Measurements from ENCODE around the gene CACNA1S.

Gene CACNA1S

DNA sequence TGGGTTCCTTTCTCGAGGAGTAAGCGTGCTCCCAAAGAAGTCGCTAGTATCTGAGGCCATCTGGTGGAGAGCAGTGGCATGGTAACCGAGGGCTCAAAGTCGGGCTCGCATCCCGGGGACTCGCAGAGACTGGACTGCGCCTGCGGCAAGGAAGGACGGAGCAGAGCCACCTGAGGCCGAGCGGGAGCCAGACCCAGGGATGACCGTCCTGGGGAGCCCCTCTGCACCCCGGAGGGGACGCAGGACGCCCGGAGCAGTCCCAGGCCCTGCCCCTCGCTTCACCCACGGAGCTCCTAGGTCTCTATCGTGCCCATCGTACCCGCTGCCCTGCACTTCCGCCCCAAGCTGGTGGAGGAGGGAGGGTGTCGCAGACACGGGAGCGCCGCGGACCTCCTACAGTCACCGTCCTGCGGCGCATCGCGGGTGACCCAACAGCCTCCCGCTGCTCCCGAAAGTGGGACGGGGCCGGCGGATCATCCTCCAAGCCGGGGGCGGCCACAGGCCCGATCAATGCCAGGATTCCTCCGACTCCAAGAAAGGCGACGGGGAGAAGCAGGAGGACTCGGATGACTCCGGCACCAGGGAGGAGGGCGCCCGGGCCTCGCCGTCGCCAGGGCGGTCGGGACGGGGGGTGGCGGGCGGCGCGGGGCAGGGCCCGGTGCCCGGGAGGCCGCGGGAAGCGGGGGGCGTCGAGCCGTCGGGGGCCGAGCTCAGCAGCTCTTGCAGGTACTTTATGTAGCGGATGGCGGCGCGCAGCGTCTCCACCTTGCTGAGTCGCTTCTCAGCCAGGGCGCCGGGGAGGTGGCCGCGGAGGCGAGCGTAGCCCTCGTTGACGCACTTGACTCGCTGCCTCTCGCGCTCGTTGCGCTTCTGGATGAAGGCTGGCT, 2.3 kb upstream of the CACNA1S start:
- DNase-seq: peak; percentile 82

GRCh38 chr1:201113451-201114244, 1.4 kb upstream of the CACNA1S start:
- DNase-seq: no peak

DNA sequence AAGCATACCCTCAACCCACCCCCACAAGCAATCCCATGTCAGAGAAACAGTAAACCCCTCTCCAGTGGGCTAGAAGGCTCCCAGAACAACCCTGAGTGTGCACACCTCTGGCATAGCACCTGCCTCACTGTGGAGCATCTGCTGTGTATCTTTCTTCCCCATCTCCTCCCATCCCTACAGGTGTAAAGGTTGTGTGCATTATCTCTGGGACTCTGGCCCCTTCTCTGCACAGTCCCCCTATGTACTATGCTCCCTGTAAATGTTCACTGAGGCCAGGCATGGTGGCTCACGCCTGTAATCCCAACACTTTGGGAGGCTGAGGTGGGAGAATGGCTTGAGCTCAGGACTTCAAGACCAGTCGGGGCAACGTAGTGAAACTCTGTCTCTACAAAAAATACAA, 700 bp upstream of the CACNA1S start:
- no peak for DNase-seq

- DNase-seq: no peak
Observed at GRCh38 chr1:201111672-201112071, 554 bp downstream of the CACNA1S start.

DNA sequence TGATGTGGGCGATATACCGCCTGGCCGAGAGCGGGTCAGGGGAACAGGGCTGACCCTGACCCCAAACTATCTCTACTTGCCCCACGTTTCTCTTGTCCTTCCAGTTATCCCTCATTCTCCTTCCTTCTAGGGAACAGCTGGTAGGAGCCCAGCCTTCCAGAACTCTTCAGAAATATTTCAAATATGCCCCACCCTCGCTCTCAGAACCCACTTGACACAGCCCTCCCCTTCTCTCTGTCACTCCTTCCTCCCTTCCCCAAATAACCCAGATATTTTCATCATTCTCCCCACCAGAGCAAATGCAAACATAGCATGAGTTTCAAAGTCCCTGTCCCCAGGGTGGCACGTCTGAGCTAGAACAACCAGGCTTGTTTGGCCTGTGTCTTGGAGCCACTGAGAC, 1.1 kb downstream of the CACNA1S start:
- DNase-seq: no peak

DNA sequence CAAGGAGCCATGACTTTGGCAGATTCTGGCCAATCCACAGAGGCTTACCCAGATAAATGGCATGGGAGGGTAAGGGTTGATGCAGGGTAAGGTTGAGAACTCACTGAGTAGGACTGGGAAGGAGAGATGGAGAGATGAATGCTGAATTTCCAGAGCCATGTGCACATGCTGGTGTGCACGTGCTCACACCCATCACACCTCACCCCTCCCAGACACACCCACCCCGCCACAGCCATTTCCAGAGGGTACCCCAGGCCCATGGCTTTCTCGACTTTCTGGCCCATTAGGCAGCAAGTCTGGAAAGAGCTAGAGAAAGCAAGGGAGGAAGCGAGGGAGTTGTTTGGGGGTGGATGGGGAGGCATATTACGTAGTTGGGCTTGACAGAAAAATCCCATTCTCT, 1.6 kb downstream of the CACNA1S start:
- no peak for DNase-seq

- DNase-seq: no peak
Observed at GRCh38 chr1:201110138-201110537, 2.1 kb downstream of the CACNA1S start.

DNA sequence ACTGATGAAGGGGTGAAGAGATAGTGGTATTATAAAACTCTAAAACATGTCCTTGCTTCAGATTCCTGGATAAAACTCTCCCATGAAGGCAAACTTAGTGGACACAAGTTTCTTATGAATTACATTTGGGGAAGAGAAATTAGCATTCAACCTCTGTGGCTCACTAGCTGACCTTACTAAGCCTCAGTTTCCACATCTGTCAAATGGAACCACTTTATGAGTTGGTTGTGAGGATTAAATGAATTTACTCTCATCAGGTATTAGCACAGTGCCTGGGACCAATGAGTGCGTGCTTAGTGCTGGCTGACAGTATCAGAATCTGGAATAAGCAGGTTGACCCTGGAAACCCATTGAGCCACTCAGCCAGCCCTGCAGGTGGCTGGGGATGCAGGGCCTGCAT, 2.6 kb downstream of the CACNA1S start:
- no peak for DNase-seq

DNA sequence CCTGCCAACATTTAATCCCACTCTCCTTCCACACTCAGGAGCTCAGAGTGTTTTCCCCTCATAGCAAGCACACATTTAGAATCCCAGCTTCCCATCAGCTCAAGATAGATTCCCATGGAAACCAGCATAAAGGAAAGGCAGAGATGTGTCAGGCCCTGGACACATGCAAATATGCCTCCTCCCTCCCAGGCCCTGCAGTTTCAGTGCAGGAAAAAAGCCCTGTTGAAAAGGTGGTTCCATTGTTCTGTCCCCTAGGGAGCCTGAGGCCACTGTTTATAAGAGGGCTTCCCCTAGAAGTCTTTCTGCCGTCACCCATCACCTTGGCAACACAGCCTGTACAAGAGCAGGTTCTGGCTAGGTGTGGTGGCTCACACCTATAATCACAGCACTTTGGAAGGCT, 3.6 kb downstream of the CACNA1S start:
- DNase-seq: no peak

GRCh38 chr1:201105688-201106087, 6.5 kb downstream of the CACNA1S start:
- no peak for DNase-seq

- no peak for DNase-seq
Observed at GRCh38 chr1:201104141-201104540, 8.1 kb downstream of the CACNA1S start.

GRCh38 chr1:201103666-201104065, 8.6 kb downstream of the CACNA1S start:
- no peak for DNase-seq

- no peak for DNase-seq
Observed at GRCh38 chr1:201100169-201100930, 11.9 kb downstream of the CACNA1S start.

DNA sequence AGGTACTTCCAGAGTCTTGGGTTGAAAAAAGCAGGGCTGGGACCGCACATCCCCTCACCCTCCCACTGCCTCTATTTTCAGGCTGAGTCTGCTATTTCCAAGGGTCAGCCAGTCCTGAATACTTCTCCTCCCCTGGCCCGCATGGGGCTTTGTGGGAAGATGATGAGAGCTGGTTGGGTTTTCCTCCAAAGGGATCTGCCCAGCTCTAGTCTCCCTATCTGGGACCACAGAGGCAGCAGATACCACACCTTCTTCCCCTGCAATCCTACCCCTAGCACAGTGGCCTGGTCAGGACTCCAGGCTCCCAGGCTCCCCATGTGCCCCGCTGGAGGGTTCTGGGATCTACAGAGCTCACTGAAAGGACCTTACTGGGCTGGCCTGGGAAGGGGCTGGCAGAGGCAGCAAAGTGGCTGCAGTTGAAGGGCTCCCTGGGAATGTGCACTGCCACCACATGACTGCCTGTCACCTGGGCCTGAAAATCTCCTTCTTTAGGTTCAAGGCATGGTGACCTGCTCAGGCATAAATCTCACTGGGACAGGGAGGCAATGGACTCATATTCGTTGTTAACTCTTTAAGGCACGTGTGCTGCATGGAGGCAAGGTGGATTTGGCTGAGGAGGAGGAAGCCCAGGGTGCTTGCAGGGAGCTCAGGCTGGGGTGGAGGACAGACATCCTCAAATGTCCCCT, 13.1 kb downstream of the CACNA1S start:
- DNase-seq: no peak

DNA sequence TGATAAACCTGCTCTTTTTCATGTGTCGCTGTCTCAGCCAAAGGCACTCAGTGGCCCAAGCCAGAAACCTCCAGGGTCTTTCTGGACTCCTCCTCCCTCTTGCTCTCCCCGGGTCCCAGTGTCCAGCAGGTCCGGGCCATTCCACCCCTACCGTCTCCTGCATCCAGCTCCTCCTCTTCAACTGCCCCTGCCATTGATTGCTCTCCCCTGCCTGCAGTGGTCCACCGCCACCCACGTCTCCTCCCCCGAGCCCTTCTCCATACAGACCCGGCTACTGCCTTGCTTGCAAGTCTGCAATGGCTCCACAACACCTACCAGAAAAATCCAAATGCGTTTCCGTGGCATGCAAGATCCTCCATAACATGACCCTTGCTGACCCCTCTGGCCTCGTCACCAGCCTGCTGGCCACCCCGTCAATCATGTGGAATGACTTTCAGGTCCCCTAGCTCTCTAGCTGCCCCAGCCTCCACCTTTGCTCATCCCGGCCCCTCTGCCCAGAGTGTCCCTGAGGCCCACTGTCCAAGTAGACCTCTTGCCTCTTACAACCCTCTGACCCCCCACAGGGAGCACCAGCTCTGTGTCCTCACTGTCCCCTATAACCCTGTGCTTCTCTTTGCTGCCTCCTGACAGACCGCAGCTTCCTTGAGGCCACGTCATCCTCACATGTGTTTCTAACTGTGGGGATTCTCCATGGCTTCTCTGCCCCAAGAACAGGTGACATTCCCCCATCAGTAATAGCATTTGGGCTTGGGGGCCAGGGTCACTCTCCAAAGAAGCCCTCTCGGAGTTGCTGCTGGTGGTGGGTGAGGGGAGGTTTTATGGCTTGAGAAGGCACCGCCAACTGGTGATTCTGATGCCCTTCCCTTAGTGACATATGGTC, 15.0 kb downstream of the CACNA1S start:
- no peak for DNase-seq

DNA sequence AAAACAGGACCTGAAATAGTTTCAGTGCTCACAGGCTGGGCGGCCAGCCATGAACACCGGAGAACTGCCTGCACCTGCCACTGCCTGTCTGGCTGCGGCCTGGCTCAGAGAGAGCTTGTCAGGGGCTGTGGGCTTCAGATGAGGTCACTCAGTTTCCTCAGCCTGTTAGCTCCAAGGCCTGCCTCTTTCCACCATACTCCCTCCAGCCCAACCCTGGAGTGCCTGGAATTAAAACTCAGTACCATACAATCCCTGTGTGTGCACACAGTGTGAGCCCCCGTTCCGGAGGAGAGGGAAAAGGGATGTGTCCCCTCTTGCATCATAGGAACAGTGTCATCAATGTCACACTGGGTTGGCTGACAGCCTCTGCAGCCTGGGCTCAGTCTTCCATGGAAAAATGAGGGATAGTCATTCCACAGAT, 16.2 kb downstream of the CACNA1S start:
- DNase-seq: no peak

DNA sequence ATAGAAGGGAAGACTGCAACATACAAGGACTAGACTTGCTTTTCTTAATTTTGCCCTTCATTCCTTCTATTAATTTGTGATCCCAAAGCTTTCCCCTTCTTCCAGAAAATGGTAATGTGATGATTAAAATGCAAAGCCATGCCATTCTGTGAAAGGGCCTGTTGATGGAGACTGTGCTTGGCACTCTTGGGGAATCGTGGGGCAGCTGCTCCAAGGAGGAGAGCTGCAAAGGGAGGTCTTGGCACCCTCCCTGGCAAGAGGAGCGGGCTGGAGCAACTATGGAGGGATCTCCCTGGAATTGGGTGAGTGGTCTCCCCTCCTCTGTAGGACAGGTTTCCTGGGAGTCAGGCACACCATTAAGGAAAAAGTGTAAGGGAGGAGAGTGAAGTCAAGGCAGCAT, 16.6 kb downstream of the CACNA1S start:
- no peak for DNase-seq

- no peak for DNase-seq
Observed at GRCh38 chr1:201094832-201095231, 17.4 kb downstream of the CACNA1S start.

- no peak for DNase-seq
Observed at GRCh38 chr1:201093962-201094361, 18.3 kb downstream of the CACNA1S start.

GRCh38 chr1:201093561-201093960, 18.7 kb downstream of the CACNA1S start:
- no peak for DNase-seq

- no peak for DNase-seq
Observed at GRCh38 chr1:201092738-201093137, 19.5 kb downstream of the CACNA1S start.

- no peak for DNase-seq
Observed at GRCh38 chr1:201091256-201091655, 21.0 kb downstream of the CACNA1S start.
